ENCODE data around the gene RGS7. TPM values are rescaled to one million over a fixed set of nuclear protein-coding genes. Genes with fewer than 3 reads are reported as not detected.

RGS7 gene
- total RNA-seq, 2 donors from 2014 or later, result 0.26 to 0.99 TPM

GRCh38 chr1:240956424-240956823 is 400.6 kb downstream of the RGS7 start:
- no peak overlapping the region for H3K27ac ChIP-seq
- no peaks in the 10 kb centered on the region for H3K36me3 ChIP-seq (replicated peaks in 1 of 2; ENCODE audit: insufficient read depth in 1 of 2, low read depth in 2 of 2)
- intact Hi-C loops (cut with DNase I), result no loop called here
- no peak overlapping the region for H3K4me3 ChIP-seq
- no peaks in the 10 kb centered on the region for H3K9me3 ChIP-seq
- no peaks in the 10 kb centered on the region for H3K27me3 ChIP-seq
- 50 to 59% methylated on average over 2 of the region's 2 CpGs for WGBS, 2 donors
- DNase-seq (no peak), ATAC-seq (no peak)
- TF ChIP-seq POLR2A (IDR thresholded peaks at IDR 0.05), result no peak
- no peak for TF ChIP-seq CTCF (IDR thresholded peaks at IDR 0.05)
- no peaks in the 10 kb centered on the region for H3K4me1 ChIP-seq

- Histone ChIP-seq H3K4me1 (no peaks in the 10 kb centered on the region), H3K9me3 (no peaks in the 10 kb centered on the region), H3K27ac (no peak overlapping the region), H3K36me3 (replicated peaks in 1 of 2; ENCODE audit: insufficient read depth in 1 of 2, low read depth in 2 of 2) (no peaks in the 10 kb centered on the region), H3K27me3 (no peaks in the 10 kb centered on the region), H3K4me3 (no peak overlapping the region)
- intact Hi-C loops (cut with DNase I), result no loop called here
- TF ChIP-seq POLR2A (IDR thresholded peaks at IDR 0.05), result no peak
- TF ChIP-seq CTCF (IDR thresholded peaks at IDR 0.05), result no peak
- DNase-seq, result no peak
- WGBS, 2 donors, result 41 to 43% methylated on average over 2 of the region's 2 CpGs
- ATAC-seq, result no peak
Observed at GRCh38 chr1:240956020-240956419, 401.0 kb downstream of the RGS7 start.

- DNase-seq, result no peak
- TF ChIP-seq CTCF (IDR thresholded peaks at IDR 0.05), result no peak
- no peak for TF ChIP-seq POLR2A (IDR thresholded peaks at IDR 0.05)
- WGBS, 2 donors, result 80 to 82% methylated on average over 9 of the region's 9 CpGs
- Histone ChIP-seq H3K9me3 (no peaks in the 10 kb centered on the region), H3K27ac (no peak overlapping the region), H3K4me1 (no peaks in the 10 kb centered on the region), H3K27me3 (no peaks in the 10 kb centered on the region), H3K36me3 (replicated peaks in 1 of 2; ENCODE audit: insufficient read depth in 1 of 2, low read depth in 2 of 2) (no peaks in the 10 kb centered on the region), H3K4me3 (no peak overlapping the region)
- intact Hi-C loops (cut with DNase I), result no loop called here
- ATAC-seq, result no peak
Observed at GRCh38 chr1:240947438-240948224, 409.4 kb downstream of the RGS7 start.

GRCh38 chr1:240946926-240947325 is 410.1 kb downstream of the RGS7 start:
- Histone ChIP-seq H3K36me3 (replicated peaks in 1 of 2; ENCODE audit: insufficient read depth in 1 of 2, low read depth in 2 of 2) (no peaks in the 10 kb centered on the region), H3K27me3 (no peaks in the 10 kb centered on the region), H3K4me1 (no peaks in the 10 kb centered on the region), H3K27ac (no peak overlapping the region), H3K4me3 (no peak overlapping the region), H3K9me3 (no peaks in the 10 kb centered on the region)
- intact Hi-C loops (cut with DNase I), result no loop called here
- DNase-seq (peak in 2 of 4 donors; percentile 13 to 18), ATAC-seq (no peak)
- WGBS, 2 donors, result 51 to 71% methylated on average over 2 of the region's 2 CpGs
- TF ChIP-seq POLR2A (IDR thresholded peaks at IDR 0.05) (no peak), CTCF (IDR thresholded peaks at IDR 0.05) (peak in 3 of 7 experiments; percentile 9 to 23 (median 13))

GRCh38 chr1:240942901-240943300 is 414.1 kb downstream of the RGS7 start:
- Histone ChIP-seq H3K4me3 (no peak overlapping the region), H3K4me1 (no peaks in the 10 kb centered on the region), H3K27me3 (no peaks in the 10 kb centered on the region), H3K27ac (no peak overlapping the region), H3K36me3 (replicated peaks in 1 of 2; ENCODE audit: insufficient read depth in 1 of 2, low read depth in 2 of 2) (no peaks in the 10 kb centered on the region), H3K9me3 (peaks cover 0 to 7% (median 0%) of the 10 kb centered on the region in 3 donors)
- TF ChIP-seq CTCF (IDR thresholded peaks at IDR 0.05) (no peak), POLR2A (IDR thresholded peaks at IDR 0.05) (no peak)
- ATAC-seq (no peak), DNase-seq (no peak)
- intact Hi-C loops (cut with DNase I), result no loop called here
- 79 to 83% methylated on average over 4 of the region's 4 CpGs for whole genome bisulfite sequencing, 2 donors

All from body of pancreas (tissue), 4 donors.